DND-41 (cell line): Measurements from ENCODE around the gene LRP2BP.

Experiments
- ATAC-seq: fragments of 200-7000 bp; cut with Tn5 transposase; 3 replicates; pipeline ENCODE4 v1.9.1; 2021; ENCODE audit warnings: low read depth; ENCODE audit not compliant: insufficient read depth
- DNase-seq: peaks from one replicate; pipeline ENCODE4 v3.0.0-alpha.2; 2020
- H2AFZ ChIP-seq: 2 replicates; pipeline ENCODE4 v1.6.0; 2012; ENCODE audit warnings: low read depth, low read length
- H3K27ac ChIP-seq: 2 replicates; pipeline ENCODE4 v1.5.1; 2012; ENCODE audit warnings: low read length, inconsistent platforms
- H3K27me3 ChIP-seq: fragments of 200-600 bp; sonication (generic); 2 replicates; pipeline ENCODE4 v1.6.0; 2012; ENCODE audit warnings: low read length, mild to moderate bottlenecking, inconsistent platforms; ENCODE audit not compliant: insufficient read depth, poor library complexity
- H3K36me3 ChIP-seq: 2 replicates; pipeline ENCODE4 v1.5.1; 2012; ENCODE audit warnings: low read length, inconsistent platforms; ENCODE audit not compliant: insufficient read depth
- H3K4me1 ChIP-seq: 2 replicates; pipeline ENCODE4 v1.5.1; 2012; ENCODE audit warnings: mild to moderate bottlenecking, low read length; ENCODE audit not compliant: insufficient read depth
- H3K4me2 ChIP-seq: 2 replicates; pipeline ENCODE4 v1.6.0; 2012; ENCODE audit warnings: mild to moderate bottlenecking, moderate library complexity, low read length, inconsistent platforms; ENCODE audit not compliant: insufficient read depth
- H3K4me3 ChIP-seq, 2 experiments: fragments of 200-600 bp in 1 of 2; shearing (Covaris generic) in 1 of 2; 2 replicates each; pipeline ENCODE4 v1.5.1; 2012 to 2016; ENCODE audit warnings: inconsistent platforms in 2 of 2, low read length in 2 of 2, mild to moderate bottlenecking in 2 of 2, low read depth in 1 of 2, moderate library complexity in 1 of 2
- H3K79me2 ChIP-seq: 2 replicates; pipeline ENCODE4 v1.6.0; 2012; ENCODE audit warnings: low read length, inconsistent platforms; ENCODE audit not compliant: insufficient read depth
- H3K9ac ChIP-seq: 2 replicates; pipeline ENCODE4 v1.6.0; 2012; ENCODE audit warnings: low read depth, mild to moderate bottlenecking, inconsistent platforms, low read length, moderate library complexity
- H3K9me3 ChIP-seq: 2 replicates; pipeline ENCODE4 v1.5.1; 2012; ENCODE audit warnings: low read length, moderate library complexity, mild to moderate bottlenecking, inconsistent platforms; ENCODE audit not compliant: insufficient read depth, severe bottlenecking
- H4K20me1 ChIP-seq: 2 replicates; pipeline ENCODE4 v1.6.0; 2012; ENCODE audit warnings: low read length; ENCODE audit not compliant: insufficient read depth
- EZH2 ChIP-seq: IDR thresholded peaks from 3 replicates; pipeline ENCODE4 v1.6.1; 2012; ENCODE audit warnings: borderline replicate concordance, low read depth, mild to moderate bottlenecking, moderate library complexity, low read length, inconsistent platforms; ENCODE audit not compliant: severe bottlenecking
- TF ChIP-seq, protein P1 (sequence below): IDR thresholded peaks from 2 replicates; pipeline ENCODE4 v1.5.1; 2012; ENCODE audit warnings: borderline replicate concordance, low read length, moderate library complexity, mild to moderate bottlenecking; ENCODE audit not compliant: poor library complexity, severe bottlenecking; ENCODE audit errors: extremely low read depth

The LRP2BP gene

DNA sequence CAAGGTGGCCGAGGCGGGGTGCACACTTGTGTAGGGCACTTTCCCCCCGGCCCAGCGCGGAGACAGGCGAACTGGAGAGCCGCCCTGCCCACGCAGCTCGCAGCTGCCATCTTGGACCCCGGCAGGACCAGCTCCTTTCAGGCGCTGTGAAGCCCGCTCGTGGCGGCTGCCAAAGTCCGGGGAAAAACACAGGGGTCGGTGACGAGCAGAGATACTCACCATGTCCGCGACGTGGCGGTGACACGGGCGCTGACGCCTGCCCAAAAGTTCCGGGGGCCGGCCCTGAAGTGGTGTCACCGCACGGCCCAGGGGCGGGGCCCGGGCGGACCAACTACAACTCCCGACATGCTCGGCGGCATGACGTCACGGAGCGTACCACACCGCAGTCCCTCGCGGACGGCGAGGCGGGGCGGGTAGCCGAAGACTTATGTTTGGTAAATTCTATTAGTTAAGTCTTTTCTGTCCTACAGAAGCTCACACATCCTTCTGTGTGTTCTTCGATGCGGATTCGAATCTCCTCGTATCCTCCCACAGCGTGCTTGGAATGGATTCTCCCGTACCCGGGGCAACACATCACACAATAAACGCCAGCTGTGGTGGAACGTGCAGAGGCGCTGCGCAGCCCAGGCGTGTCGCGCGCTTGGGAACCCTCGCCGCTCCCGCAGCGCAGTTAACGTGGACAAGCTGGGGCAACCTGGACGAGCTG is 30.1 kb upstream of the LRP2BP start, which contains the start of gene UFSP2:
Gene UFSP2, minus strand, starts transcription at position 318 of the 706 bp plus-strand sequence. Its CDS starts 96 bp downstream, at position 222.
- H4K20me1 ChIP-seq: no peaks in the 10 kb centered on the region
- peak within 1 kb of the TSS; percentile 95 for H3K27ac ChIP-seq
- H3K9me3 ChIP-seq: no peaks in the 10 kb centered on the region
- H2AFZ ChIP-seq: peak within 1 kb of the TSS; percentile 99
- TF ChIP-seq, protein P1, sequence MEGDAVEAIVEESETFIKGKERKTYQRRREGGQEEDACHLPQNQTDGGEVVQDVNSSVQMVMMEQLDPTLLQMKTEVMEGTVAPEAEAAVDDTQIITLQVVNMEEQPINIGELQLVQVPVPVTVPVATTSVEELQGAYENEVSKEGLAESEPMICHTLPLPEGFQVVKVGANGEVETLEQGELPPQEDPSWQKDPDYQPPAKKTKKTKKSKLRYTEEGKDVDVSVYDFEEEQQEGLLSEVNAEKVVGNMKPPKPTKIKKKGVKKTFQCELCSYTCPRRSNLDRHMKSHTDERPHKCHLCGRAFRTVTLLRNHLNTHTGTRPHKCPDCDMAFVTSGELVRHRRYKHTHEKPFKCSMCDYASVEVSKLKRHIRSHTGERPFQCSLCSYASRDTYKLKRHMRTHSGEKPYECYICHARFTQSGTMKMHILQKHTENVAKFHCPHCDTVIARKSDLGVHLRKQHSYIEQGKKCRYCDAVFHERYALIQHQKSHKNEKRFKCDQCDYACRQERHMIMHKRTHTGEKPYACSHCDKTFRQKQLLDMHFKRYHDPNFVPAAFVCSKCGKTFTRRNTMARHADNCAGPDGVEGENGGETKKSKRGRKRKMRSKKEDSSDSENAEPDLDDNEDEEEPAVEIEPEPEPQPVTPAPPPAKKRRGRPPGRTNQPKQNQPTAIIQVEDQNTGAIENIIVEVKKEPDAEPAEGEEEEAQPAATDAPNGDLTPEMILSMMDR: no peak
- TF ChIP-seq EZH2: no peak
- DNase-seq (peak; percentile 81), ATAC-seq (peak; percentile 91)
- H3K36me3 ChIP-seq: peaks cover 13% of the 10 kb centered on the region
- peak within 1 kb of the TSS; percentile 89 to 98 for H3K4me3 ChIP-seq
- peak within 1 kb of the TSS; percentile 83 for H3K9ac ChIP-seq
- peaks cover 32% of the 10 kb centered on the region for H3K4me1 ChIP-seq
- H3K79me2 ChIP-seq: peaks cover 29% of the 10 kb centered on the region
- H3K27me3 ChIP-seq: no peaks in the 10 kb centered on the region
- H3K4me2 ChIP-seq: peak within 1 kb of the TSS; percentile 94

DNA sequence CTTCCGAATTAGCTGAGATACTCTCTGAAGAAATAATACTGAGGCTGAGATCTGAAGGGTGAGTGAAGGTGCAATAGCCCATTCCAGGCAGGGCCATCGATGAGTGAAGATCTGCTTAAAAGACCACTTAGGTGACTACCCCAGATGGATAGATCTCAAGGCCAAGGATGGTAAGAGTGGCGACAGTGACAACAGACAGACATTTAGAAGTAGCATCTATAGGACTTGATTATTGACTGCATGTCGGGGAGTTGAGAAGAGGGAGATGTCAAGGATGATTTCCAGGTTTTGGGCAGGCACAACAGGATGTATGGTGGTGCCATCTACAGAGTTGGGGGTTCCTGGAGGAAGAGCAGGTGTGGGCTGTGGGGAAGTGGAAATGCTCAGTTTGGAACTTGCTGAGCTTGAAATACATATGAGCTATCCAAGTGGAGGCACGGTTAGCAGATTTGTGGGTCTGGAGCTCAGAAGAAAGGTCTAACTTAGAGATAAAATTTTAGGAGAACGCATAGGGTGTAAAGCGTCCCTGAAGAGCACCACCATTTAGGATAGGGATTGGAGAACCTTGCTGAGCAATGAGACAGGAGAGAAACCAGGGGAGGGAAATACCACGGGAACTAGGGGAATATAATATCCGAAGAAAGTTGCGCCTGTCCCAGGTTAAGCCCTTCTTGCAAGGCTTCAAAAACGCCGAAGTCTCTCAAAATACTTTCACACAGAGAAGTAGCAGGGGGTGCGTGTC is 29.4 kb upstream of the LRP2BP start:
- Histone ChIP-seq H3K27me3 (no peaks in the 10 kb centered on the region), H3K36me3 (peaks cover 13% of the 10 kb centered on the region), H3K4me1 (peaks cover 32% of the 10 kb centered on the region), H3K9ac (peak overlapping the region; percentile 83), H4K20me1 (no peaks in the 10 kb centered on the region), H3K9me3 (no peaks in the 10 kb centered on the region), H3K4me2 (peak overlapping the region; percentile 94), H3K79me2 (peaks cover 29% of the 10 kb centered on the region), H2AFZ (peak overlapping the region; percentile 99), H3K27ac (peak overlapping the region; percentile 95), H3K4me3 (peak overlapping the region; percentile 89 to 98)
- DNase-seq (no peak), ATAC-seq (peak; percentile 24)
- TF ChIP-seq, protein P1: no peak
- TF ChIP-seq EZH2: no peak

GRCh38 chr4:185421366-185422124 is 25.8 kb upstream of the LRP2BP start:
- ATAC-seq (no peak), DNase-seq (no peak)
- no peak overlapping the region for H3K27ac ChIP-seq
- H3K4me3 ChIP-seq: no peak overlapping the region
- H3K4me2 ChIP-seq: no peak overlapping the region
- H3K27me3 ChIP-seq: no peaks in the 10 kb centered on the region
- peaks cover 32% of the 10 kb centered on the region for H3K36me3 ChIP-seq
- no peak overlapping the region for H2AFZ ChIP-seq
- H3K9me3 ChIP-seq: no peaks in the 10 kb centered on the region
- peaks cover 28% of the 10 kb centered on the region for H3K4me1 ChIP-seq
- H4K20me1 ChIP-seq: no peaks in the 10 kb centered on the region
- no peak overlapping the region for H3K9ac ChIP-seq
- no peak for TF ChIP-seq EZH2
- TF ChIP-seq, protein P1: no peak
- H3K79me2 ChIP-seq: peaks cover 29% of the 10 kb centered on the region
